MCF 10A (cell line): ENCODE measurements around the gene SCARF2. TPM values are rescaled to one million over a fixed set of nuclear protein-coding genes. Genes with fewer than 3 reads are reported as not detected.

Source experiments
- BruUV-seq: library from RNA; stranded (reverse); fragments of 400-500 nt; replicated peaks from 2 replicates; lab custom pipeline; 2021; lab: Mats Ljungman, UMichigan
- CTCF ChIA-PET: fragments of 300-600 bp; sonication (Branson Sonifier 250); formaldehyde crosslinking; extraction: SDS; loops from one replicate; lab custom pipeline; 2021; ENCODE audit warnings: antibody characterized with exemption, inconsistent platforms; lab: Yijun Ruan, JAX
- POLR2A ChIA-PET: fragments of 300-600, 350-650 bp; sonication (Branson Sonifier 250); formaldehyde crosslinking; extraction: SDS; loops from one replicate; lab custom pipeline; 2020; ENCODE audit warnings: antibody characterized with exemption, inconsistent platforms; lab: Yijun Ruan, JAX
- DNase-seq: peaks from one replicate; pipeline ENCODE4 v3.0.0-alpha.2; 2018; ENCODE audit not compliant: unreplicated experiment
- H3K27ac Mint-ChIP-seq: one replicate; pipeline ENCODE4 v1.8.0; 2022; ENCODE audit warnings: mild to moderate bottlenecking, low read depth, mixed read lengths; ENCODE audit not compliant: unreplicated experiment
- H3K27me3 Mint-ChIP-seq: one replicate; pipeline ENCODE4 v1.8.0; 2022; ENCODE audit warnings: mixed read lengths; ENCODE audit not compliant: insufficient read depth, unreplicated experiment
- H3K36me3 Mint-ChIP-seq: one replicate; pipeline ENCODE4 v1.8.0; 2022; ENCODE audit warnings: mild to moderate bottlenecking, moderate library complexity, mixed read lengths; ENCODE audit not compliant: insufficient read depth, unreplicated experiment
- H3K4me1 Mint-ChIP-seq: one replicate; pipeline ENCODE4 v1.8.0; 2022; ENCODE audit warnings: mixed read lengths; ENCODE audit not compliant: insufficient read depth, unreplicated experiment
- H3K4me3 Mint-ChIP-seq: one replicate; pipeline ENCODE4 v1.8.0; 2022; ENCODE audit warnings: mild to moderate bottlenecking, moderate library complexity, mixed read lengths; ENCODE audit not compliant: unreplicated experiment
- H3K9me3 Mint-ChIP-seq: one replicate; pipeline ENCODE4 v1.8.0; 2022; ENCODE audit warnings: mixed read lengths; ENCODE audit not compliant: unreplicated experiment
- intact Hi-C: fragments of 100-400 bp; cut with micrococcal nuclease; formaldehyde crosslinking; loops from 2 replicates; pipeline ENCODE4 v1.14.1; 2022
- total RNA-seq: library from RNA; stranded (reverse); gene quantifications from 2 replicates; pipeline ENCODE4 v1.2.3, GENCODE V29; 2022
- TF ChIP-seq, protein P1 (sequence below): fragments of 200-600 bp; IDR thresholded peaks from one replicate; pipeline ENCODE4 v1.8.0; 2022; ENCODE audit warnings: antibody characterized with exemption, mild to moderate bottlenecking; ENCODE audit not compliant: unreplicated experiment

The SCARF2 gene
- total RNA-seq, 1 experiment from 2014 or later: 0.35 TPM

DNA sequence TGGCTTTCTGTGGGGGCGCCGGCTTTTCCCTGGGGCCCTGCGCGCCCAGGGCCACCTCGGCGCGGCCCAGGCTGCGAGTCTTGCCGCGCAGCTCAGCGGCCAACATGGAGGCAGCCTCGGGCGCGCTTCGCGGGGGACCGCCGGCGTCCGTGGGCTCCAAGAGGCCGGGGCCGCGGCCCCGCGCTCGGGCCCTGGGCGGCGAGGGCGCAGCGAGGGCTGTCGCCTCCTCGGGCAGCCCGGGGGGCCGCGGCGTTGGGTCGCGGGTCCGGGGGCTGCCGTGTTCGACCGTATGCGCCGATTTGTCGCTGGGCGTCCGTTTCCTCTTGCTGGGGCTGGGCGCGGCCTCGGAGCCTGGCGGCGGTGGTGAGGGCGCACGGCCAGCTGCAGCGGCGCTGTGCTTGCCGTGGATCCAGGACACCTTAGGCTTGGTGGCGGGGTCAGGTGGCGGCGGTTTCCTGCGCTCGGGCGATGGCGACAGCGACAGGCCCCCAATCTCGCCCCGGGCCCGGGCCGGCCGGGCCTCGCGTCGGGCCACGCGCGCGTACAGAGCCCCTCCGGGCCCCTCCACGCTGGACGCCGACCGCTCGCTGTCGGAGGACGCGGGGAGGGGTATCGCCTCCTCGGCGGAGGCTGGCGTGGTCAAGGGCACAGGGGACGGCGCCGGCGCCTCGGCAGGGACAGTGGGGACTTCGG lies 11.9 kb downstream of the SCARF2 start:
- DNase-seq: no peak
- BruUV-seq: no TSS peak
- TF ChIP-seq, protein P1, sequence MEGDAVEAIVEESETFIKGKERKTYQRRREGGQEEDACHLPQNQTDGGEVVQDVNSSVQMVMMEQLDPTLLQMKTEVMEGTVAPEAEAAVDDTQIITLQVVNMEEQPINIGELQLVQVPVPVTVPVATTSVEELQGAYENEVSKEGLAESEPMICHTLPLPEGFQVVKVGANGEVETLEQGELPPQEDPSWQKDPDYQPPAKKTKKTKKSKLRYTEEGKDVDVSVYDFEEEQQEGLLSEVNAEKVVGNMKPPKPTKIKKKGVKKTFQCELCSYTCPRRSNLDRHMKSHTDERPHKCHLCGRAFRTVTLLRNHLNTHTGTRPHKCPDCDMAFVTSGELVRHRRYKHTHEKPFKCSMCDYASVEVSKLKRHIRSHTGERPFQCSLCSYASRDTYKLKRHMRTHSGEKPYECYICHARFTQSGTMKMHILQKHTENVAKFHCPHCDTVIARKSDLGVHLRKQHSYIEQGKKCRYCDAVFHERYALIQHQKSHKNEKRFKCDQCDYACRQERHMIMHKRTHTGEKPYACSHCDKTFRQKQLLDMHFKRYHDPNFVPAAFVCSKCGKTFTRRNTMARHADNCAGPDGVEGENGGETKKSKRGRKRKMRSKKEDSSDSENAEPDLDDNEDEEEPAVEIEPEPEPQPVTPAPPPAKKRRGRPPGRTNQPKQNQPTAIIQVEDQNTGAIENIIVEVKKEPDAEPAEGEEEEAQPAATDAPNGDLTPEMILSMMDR: no peak
- no peaks in the 10 kb centered on the region for H3K4me1 Mint-ChIP-seq
- H3K27ac Mint-ChIP-seq: no peak overlapping the region
- no peaks in the 10 kb centered on the region for H3K36me3 Mint-ChIP-seq
- intact Hi-C loops: no loop called here
- no peak overlapping the region for H3K4me3 Mint-ChIP-seq
- H3K9me3 Mint-ChIP-seq: no peaks in the 10 kb centered on the region
- CTCF ChIA-PET: no interaction called here
- POLR2A ChIA-PET: no interaction called here
- H3K27me3 Mint-ChIP-seq: no peaks in the 10 kb centered on the region

DNA sequence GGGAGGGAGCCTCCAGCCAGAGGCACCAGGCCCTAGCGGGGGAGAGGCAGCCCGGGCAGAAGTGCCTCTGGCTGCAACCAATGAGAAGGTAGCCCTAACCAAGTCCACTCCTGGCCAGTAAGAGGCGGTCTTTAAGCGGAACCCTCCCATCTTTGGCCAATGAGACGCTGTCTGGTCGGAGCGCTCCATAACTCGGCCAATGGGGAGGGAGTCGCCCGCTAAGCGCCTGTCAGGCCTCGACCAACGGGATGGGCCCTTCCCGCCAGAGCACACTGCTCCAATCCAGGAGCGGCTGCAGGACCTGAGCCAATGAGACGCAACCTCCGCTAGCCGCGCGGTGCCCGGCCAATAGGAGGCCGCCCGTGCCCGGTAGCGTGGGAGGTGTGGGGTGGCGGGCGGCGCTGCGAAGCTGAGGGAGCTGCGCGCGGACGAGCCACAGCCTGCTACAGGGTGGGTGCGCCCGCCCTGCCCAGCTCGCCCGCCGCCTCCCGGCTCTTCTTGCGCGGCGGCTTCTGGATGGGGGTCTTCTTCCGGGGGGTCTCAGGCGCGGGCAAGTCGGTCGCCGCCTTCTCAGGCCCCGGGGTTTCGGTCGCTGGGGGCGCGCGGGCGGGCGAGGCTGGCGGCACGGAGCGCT lies 12.6 kb downstream of the SCARF2 start:
- no peak overlapping the region for H3K27ac Mint-ChIP-seq

DNA sequence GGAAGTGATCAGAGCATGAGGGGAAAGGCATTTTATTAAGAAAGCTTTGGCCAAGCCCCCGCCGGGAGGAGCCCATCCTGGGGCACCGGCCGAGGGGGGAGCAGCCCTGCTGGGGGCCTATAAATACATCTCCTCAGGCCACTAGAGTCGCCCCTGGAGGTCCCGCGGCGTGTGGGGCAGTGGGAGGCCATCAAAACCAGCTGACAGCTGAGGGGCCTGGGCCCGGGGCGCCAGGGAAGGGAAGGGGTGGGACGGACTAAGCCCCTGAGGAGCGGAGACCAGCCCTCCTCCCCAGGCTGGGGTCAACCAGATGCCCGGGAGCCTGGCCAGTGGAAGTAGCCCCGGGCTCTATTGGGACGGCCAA lies 13.1 kb downstream of the SCARF2 start:
- Mint-ChIP-seq H3K9me3 (no peaks in the 10 kb centered on the region), H3K4me1 (no peaks in the 10 kb centered on the region), H3K36me3 (no peaks in the 10 kb centered on the region), H3K27ac (no peak overlapping the region), H3K4me3 (no peak overlapping the region), H3K27me3 (no peaks in the 10 kb centered on the region)
- no TSS peak for BruUV-seq
- POLR2A ChIA-PET: interaction anchor here (0.6 kb wide), 1 partner anchor 48 kb away, joined by 3 read pairs; no protein-coding TSS in a partner anchor
- no peak for DNase-seq
- intact Hi-C loops: no loop called here
- TF ChIP-seq, protein P1: no peak
- CTCF ChIA-PET: no interaction called here

More for the DNA sequence above, 12.6 kb downstream of the SCARF2 start:
- Mint-ChIP-seq H3K9me3 (no peaks in the 10 kb centered on the region), H3K36me3 (no peaks in the 10 kb centered on the region), H3K4me3 (no peak overlapping the region), H3K27me3 (no peaks in the 10 kb centered on the region), H3K4me1 (no peaks in the 10 kb centered on the region)
- BruUV-seq: no TSS peak
- CTCF ChIA-PET: no interaction called here
- TF ChIP-seq, protein P1: no peak
- no peak for DNase-seq
- POLR2A ChIA-PET: no interaction called here
- intact Hi-C loops: no loop called here

DNA sequence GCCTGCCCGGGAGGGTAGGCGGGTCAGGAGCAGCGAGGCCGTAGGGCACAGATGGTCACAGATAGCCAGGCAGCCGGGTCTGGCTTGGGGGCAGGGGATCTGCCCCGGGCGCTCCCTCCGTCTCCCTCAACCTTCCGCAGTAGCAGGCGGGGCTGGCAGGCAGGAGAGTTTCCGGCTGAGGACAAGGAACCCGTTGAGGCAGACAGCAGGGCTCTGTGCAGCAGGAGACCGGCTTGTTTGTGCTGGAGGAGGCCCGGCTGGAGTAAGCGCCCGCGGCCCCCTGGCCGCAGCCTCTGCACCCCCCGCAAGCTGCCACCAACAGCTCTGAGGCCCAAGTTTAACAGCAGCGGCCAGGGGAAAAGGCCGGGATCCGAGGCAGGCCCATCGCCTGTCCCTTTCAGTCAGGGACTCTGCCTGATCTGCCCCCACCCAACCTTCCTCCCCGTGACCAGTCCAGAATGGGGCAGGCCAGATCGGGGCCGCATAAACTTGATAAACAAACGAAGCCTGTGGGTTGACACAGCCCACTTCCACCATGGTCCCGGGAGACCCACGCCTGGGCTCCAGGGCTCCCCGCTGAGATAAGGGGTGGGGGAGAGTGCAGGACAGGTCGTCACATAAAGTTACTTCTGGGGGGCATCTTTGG lies 13.6 kb downstream of the SCARF2 start:
- intact Hi-C loops: no loop called here
- no peak for DNase-seq
- ChIA-PET CTCF (no interaction called here), POLR2A (interaction anchor here (0.6 to 0.7 kb wide), 2 partner anchors 49 to 304 kb away, joined by 3 read pairs; no protein-coding TSS in a partner anchor)
- Mint-ChIP-seq H3K9me3 (no peaks in the 10 kb centered on the region), H3K27ac (no peak overlapping the region), H3K36me3 (no peaks in the 10 kb centered on the region), H3K4me3 (no peak overlapping the region), H3K27me3 (no peaks in the 10 kb centered on the region), H3K4me1 (no peaks in the 10 kb centered on the region)
- TF ChIP-seq, protein P1: no peak
- no TSS peak for BruUV-seq
